ENCODE data around the gene DHRSX. TPM values are rescaled to one million over a fixed set of nuclear protein-coding genes. Genes with fewer than 3 reads are reported as not detected.

Gene DHRSX
- total RNA-seq, 4 donors from 2014 or later: 8.2 to 35.7 (median 16.1) TPM

DNA sequence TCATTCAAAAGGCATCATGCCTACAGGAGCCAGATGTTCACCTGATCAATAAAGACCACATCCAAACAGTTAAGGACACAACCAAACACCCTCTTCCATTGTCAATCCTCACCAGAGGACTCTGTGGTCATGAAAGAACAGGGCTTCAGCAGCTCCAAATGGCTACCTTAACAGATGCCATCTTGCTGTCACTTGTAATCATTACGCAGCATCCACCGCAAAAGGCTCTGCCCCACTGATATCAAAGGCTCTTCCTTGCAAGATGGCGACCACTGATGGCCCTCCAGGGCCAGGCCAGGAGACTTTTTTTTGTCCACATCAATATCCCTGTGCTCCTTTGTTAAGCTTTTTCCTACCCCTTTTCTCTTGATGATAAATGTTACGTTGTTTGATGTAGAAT is 157.4 kb downstream of the DHRSX start:
- H3K36me3 ChIP-seq: no peaks in the 10 kb centered on the region
- no peaks in the 10 kb centered on the region for H3K4me1 ChIP-seq
- TF ChIP-seq POLR2AphosphoS5 (IDR thresholded peaks at IDR 0.05): no peak
- no peak for TF ChIP-seq EP300 (IDR thresholded peaks at IDR 0.05)
- TF ChIP-seq, protein P1, sequence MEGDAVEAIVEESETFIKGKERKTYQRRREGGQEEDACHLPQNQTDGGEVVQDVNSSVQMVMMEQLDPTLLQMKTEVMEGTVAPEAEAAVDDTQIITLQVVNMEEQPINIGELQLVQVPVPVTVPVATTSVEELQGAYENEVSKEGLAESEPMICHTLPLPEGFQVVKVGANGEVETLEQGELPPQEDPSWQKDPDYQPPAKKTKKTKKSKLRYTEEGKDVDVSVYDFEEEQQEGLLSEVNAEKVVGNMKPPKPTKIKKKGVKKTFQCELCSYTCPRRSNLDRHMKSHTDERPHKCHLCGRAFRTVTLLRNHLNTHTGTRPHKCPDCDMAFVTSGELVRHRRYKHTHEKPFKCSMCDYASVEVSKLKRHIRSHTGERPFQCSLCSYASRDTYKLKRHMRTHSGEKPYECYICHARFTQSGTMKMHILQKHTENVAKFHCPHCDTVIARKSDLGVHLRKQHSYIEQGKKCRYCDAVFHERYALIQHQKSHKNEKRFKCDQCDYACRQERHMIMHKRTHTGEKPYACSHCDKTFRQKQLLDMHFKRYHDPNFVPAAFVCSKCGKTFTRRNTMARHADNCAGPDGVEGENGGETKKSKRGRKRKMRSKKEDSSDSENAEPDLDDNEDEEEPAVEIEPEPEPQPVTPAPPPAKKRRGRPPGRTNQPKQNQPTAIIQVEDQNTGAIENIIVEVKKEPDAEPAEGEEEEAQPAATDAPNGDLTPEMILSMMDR (IDR thresholded peaks at IDR 0.05): no peak
- TF ChIP-seq POLR2A (IDR thresholded peaks at IDR 0.05): no peak
- no peaks in the 10 kb centered on the region for H3K27me3 ChIP-seq
- no peak overlapping the region for H3K4me3 ChIP-seq
- 96% methylated on average over 4 of the region's 4 CpGs for WGBS
- H3K27ac ChIP-seq: no peak overlapping the region
- no peaks in the 10 kb centered on the region for H3K9me3 ChIP-seq
- DNase-seq (ENCODE audit: low spot score in 2 of 2): no peak

- no peak overlapping the region for H3K27ac ChIP-seq
- no peaks in the 10 kb centered on the region for H3K36me3 ChIP-seq
- TF ChIP-seq EP300 (IDR thresholded peaks at IDR 0.05): no peak
- no peak for TF ChIP-seq POLR2AphosphoS5 (IDR thresholded peaks at IDR 0.05)
- TF ChIP-seq, protein P1 (IDR thresholded peaks at IDR 0.05): no peak
- no peak for TF ChIP-seq POLR2A (IDR thresholded peaks at IDR 0.05)
- no peaks in the 10 kb centered on the region for H3K9me3 ChIP-seq
- 87% methylated on average over 7 of the region's 7 CpGs for WGBS
- H3K4me3 ChIP-seq: no peak overlapping the region
- DNase-seq (ENCODE audit: low spot score in 2 of 2): no peak
- H3K4me1 ChIP-seq: no peaks in the 10 kb centered on the region
- H3K27me3 ChIP-seq: no peaks in the 10 kb centered on the region
These were observed 157.9 kb downstream of the DHRSX start for GRCh38 chrX:2342874-2343273.

GRCh38 chrX:2342281-2342688 is 158.5 kb downstream of the DHRSX start:
- WGBS: 71% methylated on average over 9 of the region's 9 CpGs
- Histone ChIP-seq H3K9me3 (no peaks in the 10 kb centered on the region), H3K4me3 (no peak overlapping the region), H3K36me3 (no peaks in the 10 kb centered on the region), H3K27ac (no peak overlapping the region), H3K4me1 (no peaks in the 10 kb centered on the region), H3K27me3 (no peaks in the 10 kb centered on the region)
- no peak for TF ChIP-seq POLR2A (IDR thresholded peaks at IDR 0.05)
- no peak for TF ChIP-seq EP300 (IDR thresholded peaks at IDR 0.05)
- TF ChIP-seq, protein P1 (IDR thresholded peaks at IDR 0.05): no peak
- TF ChIP-seq POLR2AphosphoS5 (IDR thresholded peaks at IDR 0.05): no peak
- DNase-seq (ENCODE audit: low spot score in 2 of 2): no peak

DNA sequence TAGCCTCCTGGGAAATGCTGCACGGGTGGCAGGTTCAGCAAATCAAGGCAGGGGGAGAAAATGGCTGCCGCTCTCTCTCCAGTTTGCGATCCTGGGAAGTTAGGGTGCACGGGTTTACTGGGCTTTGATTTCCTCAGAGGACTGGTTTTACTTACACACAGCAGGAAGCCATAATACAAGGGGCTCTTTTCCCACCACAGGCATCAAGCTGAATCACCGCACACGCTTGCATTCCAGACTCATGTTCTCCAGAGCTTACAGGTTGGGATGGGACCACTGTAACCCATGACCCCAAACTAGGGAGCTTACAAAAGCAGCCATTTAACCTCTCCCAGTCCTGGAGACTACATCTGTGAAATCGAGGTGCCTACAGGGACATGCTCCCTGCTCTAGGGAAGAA is 159.8 kb downstream of the DHRSX start:
- no peak for DNase-seq (ENCODE audit: low spot score in 2 of 2)
- H3K4me1 ChIP-seq: no peaks in the 10 kb centered on the region
- no peak overlapping the region for H3K4me3 ChIP-seq
- no peak for TF ChIP-seq POLR2A (IDR thresholded peaks at IDR 0.05)
- TF ChIP-seq, protein P1 (IDR thresholded peaks at IDR 0.05): no peak
- TF ChIP-seq POLR2AphosphoS5 (IDR thresholded peaks at IDR 0.05): no peak
- no peak for TF ChIP-seq EP300 (IDR thresholded peaks at IDR 0.05)
- no peak overlapping the region for H3K27ac ChIP-seq
- H3K9me3 ChIP-seq: no peaks in the 10 kb centered on the region
- H3K36me3 ChIP-seq: no peaks in the 10 kb centered on the region
- no peaks in the 10 kb centered on the region for H3K27me3 ChIP-seq
- WGBS: 93% methylated on average over 7 of the region's 7 CpGs

GRCh38 chrX:2336181-2336580 is 164.6 kb downstream of the DHRSX start:
- Histone ChIP-seq H3K27me3 (no peaks in the 10 kb centered on the region), H3K27ac (no peak overlapping the region), H3K4me3 (no peak overlapping the region), H3K4me1 (no peaks in the 10 kb centered on the region), H3K36me3 (no peaks in the 10 kb centered on the region), H3K9me3 (no peaks in the 10 kb centered on the region)
- no peak for DNase-seq (ENCODE audit: low spot score in 2 of 2)
- TF ChIP-seq, protein P1 (IDR thresholded peaks at IDR 0.05): no peak
- no peak for TF ChIP-seq POLR2A (IDR thresholded peaks at IDR 0.05)
- TF ChIP-seq POLR2AphosphoS5 (IDR thresholded peaks at IDR 0.05): no peak
- TF ChIP-seq EP300 (IDR thresholded peaks at IDR 0.05): no peak
- WGBS: 96% methylated on average over 7 of the region's 7 CpGs
